Neural progenitor cell (in vitro differentiated cells): ENCODE results near the gene P3H2.

Experiments used
- EZH2 ChIP-seq: fragments of 200-600 bp; sonication (generic); IDR thresholded peaks from 2 replicates; pipeline ENCODE4 v1.6.1; 2017; ENCODE audit warnings: antibody characterized with exemption, mild to moderate bottlenecking, moderate library complexity
- TF ChIP-seq, protein P1 (sequence below): fragments of 200-600 bp; sonication (generic); IDR thresholded peaks from 2 replicates; pipeline ENCODE4 v1.5.1; 2017; ENCODE audit warnings: antibody characterized with exemption, mild to moderate bottlenecking

DNA sequence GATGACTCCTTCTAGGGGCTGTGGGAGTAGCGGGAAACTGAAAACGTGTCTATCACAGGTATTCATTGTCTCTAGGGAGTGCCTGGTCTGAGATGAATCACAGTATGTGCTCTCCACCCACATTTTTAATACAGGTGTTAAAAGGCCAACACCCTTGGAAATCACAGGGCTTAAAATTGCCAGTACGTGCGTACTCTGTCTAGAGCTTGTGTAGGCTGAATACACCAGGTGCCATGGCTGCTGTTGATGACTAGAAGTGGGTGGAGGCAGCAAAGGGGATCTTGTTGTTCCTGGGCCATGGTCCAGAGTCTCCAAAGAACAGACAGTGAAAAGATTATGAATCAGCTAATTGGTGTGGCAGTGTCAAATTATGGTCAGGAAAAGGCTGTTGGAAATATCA, 35.1 kb upstream of the P3H2 start:
- no peak for TF ChIP-seq EZH2
- TF ChIP-seq, protein P1, sequence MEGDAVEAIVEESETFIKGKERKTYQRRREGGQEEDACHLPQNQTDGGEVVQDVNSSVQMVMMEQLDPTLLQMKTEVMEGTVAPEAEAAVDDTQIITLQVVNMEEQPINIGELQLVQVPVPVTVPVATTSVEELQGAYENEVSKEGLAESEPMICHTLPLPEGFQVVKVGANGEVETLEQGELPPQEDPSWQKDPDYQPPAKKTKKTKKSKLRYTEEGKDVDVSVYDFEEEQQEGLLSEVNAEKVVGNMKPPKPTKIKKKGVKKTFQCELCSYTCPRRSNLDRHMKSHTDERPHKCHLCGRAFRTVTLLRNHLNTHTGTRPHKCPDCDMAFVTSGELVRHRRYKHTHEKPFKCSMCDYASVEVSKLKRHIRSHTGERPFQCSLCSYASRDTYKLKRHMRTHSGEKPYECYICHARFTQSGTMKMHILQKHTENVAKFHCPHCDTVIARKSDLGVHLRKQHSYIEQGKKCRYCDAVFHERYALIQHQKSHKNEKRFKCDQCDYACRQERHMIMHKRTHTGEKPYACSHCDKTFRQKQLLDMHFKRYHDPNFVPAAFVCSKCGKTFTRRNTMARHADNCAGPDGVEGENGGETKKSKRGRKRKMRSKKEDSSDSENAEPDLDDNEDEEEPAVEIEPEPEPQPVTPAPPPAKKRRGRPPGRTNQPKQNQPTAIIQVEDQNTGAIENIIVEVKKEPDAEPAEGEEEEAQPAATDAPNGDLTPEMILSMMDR = no peak
